ENCODE data around the gene MYO6.
"Not testable (repeated sequence)": the region's sequence is repeated elsewhere in the genome, so short reads cannot be mapped to it uniquely, and the experiment has no call there.

The MYO6 gene

DNA sequence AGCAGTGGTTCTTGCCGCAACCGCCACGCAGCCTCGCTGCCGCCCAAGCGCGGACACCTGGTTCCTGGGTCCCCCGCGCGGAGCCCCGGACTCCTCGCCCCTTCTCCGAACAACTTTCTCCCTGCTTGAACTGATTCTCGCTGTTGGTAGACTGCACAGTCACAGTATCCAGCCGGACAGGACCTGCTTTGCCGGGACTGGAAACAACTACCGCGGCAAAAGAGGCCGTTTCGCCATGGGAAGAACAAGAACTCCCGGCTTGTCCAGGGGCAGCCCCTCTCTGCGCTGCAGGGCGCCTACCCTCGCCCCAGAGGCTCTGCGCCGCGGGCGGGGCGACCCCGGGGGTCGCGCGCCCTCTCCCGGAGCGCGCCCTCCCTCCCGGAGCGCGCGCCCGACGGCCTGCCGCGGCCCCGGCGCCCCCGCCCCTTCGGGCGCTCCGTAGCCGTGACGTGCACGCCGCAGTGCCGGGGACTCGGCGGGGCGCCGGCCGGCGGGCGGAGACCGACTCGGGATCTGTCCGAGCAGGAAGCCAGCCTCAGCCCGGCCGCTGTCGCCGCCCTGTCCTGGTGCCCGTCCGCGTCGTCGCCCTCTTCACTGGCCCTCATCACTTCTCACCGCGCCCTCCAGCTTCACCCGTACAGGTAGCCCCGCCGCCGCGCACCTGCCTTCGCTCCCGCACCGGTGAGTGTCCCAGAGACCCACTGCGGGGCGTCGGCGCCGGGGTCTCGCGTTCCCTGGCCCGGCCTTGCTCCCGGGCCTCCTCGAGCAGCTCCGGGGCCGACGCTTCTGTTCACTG is at the start of gene MYO6:
MYO6 (plus strand) TSS at position 497 of the 796 bp plus-strand sequence. CDS start 68,309 bp downstream, outside the sequence.
- FAIRE-seq: no peak

GRCh38 chr6:75708334-75708733 is 40.7 kb upstream of the MYO6 start:
- not testable (repeated sequence) for FAIRE-seq

GRCh38 chr6:75711173-75711572 is 37.9 kb upstream of the MYO6 start:
- FAIRE-seq: no peak

- FAIRE-seq: no peak
Measured at GRCh38 chr6:75719133-75719532, 29.9 kb upstream of the MYO6 start.

- FAIRE-seq: no peak
Measured at GRCh38 chr6:75723382-75723781, 25.7 kb upstream of the MYO6 start.

DNA sequence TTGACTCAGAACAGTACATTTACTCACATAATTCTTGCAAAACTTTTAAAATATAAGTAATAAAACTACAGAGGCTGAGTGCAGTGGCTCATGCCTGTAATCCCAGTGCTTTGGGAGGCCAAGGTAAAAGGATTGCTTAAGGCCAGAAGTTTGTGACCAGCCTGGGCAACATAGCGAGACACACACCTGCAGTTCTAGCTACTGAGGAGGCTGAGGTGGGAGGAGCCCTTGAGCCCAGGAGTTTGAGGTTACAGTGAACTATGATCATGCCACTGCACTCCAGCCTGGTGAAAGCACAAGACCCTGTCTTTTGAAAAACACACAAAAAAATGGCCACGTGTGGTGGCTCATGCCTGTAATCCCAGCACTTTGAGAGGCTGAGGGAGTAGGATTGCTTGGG is 21.8 kb upstream of the MYO6 start:
- no peak for FAIRE-seq

DNA sequence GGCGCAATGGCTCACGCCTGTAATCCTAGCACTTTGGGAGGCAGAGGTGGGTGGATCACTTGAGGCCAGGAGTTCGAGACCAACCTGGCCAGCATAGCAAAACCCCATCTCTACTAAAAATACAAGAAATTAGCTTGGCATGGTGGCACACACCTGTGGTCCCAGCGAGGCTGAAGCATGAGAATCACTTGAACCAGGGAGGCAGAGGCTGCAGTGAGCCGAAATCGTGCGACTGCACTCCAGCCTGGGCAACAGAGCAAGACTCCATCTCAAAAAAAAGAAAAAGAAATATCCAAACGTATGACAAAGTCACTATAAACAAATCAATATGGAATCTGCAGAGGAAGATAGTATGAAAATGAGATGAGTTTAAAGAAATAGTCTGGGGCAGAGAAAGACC is 18.0 kb upstream of the MYO6 start:
- not testable (repeated sequence) for FAIRE-seq

GRCh38 chr6:75735491-75736186 is 13.4 kb upstream of the MYO6 start:
- no peak for FAIRE-seq

DNA sequence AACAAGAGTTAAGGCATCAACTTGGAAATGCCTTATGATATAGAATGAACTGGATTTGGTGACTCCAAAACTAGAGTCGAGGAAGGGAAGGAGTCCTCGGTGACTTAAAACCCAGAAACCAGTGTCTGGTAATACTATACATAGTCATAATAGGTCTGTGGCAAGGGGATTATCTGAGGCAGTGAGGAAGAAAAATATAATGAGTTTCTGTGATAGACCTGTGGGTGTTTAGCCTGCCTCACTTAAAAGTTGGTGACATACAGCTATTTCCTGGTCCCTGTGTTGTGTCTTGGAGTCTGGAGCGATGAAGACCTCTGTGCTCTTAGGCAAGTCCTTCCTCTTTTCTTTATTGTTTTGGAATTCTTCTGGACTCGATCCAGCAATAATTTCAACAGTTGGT is 5.1 kb upstream of the MYO6 start:
- no peak for FAIRE-seq

DNA sequence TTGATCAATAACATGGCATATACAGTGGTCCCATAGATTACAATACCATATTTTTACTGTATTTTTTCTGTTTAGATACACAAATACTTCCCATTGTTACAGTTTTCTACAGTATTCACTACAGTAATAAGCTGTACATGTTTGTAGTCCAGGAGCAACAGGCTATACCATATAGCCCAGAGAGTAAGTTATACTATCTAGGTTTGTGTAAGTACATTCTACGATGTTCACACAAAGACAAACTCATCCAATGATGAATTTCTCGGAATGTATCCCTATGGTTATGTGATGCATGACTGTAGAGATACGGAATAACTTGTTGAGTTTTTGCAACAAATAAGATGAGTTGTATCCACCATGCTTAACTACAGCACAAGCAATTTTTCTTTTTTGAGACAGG is 3.6 kb upstream of the MYO6 start:
- FAIRE-seq: no peak

DNA sequence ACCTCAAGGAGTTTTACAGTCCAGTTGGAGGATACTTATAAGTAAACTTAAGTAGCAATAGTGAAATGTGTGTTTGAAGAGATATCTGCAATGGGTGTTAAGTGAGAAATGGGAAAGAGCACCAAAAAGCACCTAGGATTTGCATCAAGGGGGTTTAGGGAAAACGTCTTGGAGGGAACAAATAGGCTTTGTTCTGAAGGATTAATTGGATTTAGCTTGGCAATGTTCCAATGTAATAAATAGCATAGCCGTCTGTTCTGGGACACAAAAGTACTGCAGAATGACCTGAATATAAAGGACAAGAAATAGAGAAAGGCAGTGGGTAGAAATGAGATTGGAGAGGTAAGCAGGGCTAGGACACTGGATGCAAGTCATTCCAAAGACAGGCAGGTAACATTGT is 2.8 kb upstream of the MYO6 start:
- FAIRE-seq: no peak

GRCh38 chr6:75747152-75747992 is 1.7 kb upstream of the MYO6 start:
- FAIRE-seq: no peak

- no peak for FAIRE-seq
Measured at GRCh38 chr6:75748003-75748742, 866 bp upstream of the MYO6 start.

GRCh38 chr6:75751443-75751842 is 2.4 kb downstream of the MYO6 start:
- FAIRE-seq: no peak

- no peak for FAIRE-seq
Measured at GRCh38 chr6:75752365-75752764, 3.3 kb downstream of the MYO6 start.

DNA sequence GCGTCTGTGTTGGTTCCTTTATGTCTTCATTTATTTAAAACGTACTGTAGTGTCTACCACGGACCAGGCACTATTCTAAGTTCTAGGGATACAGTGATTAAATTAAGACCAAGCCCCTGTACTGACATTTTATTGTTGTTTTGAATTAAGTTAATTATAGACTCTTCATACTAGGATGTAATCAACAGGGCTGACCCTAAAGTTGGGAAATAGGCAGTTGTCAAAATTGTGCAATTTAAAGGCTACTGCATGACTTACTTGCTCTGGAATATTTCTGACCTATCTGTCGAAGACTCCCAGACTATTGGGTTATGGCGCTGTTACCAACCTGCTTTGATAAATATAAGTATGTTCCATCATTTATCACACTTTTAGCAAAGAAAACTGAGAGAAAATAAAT is 6.7 kb downstream of the MYO6 start:
- no peak for FAIRE-seq

DNA sequence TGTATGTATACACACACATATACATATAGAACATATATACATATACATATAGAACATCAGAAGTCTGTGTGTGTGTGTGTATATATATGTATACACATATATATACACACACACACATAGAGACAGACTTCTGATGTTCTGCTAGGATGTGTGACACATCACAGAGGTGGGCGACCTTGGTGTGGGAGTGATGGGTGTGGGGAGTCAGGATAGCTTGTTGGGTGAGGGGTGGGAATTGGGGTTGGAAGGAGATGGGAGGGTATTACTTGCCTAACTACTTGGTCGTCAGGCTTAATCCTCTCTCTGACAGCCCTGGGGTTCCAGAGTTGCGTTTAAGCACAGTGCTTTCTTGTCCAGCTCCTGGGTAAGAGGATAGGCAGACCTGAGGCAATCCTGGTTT is 8.3 kb downstream of the MYO6 start:
- FAIRE-seq: no peak

- FAIRE-seq: no peak
Measured at GRCh38 chr6:75758061-75758460, 9.0 kb downstream of the MYO6 start.

- FAIRE-seq: no peak
Measured at GRCh38 chr6:75759207-75759606, 10.2 kb downstream of the MYO6 start.

DNA sequence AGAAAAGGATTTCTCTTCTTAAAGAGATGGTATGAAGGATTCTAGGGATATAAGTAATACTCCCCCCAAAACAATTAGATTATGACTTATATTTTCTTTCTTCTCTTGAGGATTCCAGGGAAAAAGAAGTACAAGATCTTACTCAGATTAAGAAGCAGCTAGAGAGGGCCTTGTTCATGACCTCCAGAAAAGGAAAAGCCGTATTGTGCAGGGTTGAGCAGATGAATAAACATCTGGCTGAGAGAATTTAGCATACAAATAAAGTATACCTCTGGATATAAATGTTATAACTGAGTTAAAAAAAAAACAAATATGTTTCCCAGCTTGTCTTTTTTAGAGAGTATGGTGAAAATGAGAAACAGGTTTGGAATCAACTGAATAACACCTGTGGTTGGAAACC is 11.3 kb downstream of the MYO6 start:
- FAIRE-seq: no peak

DNA sequence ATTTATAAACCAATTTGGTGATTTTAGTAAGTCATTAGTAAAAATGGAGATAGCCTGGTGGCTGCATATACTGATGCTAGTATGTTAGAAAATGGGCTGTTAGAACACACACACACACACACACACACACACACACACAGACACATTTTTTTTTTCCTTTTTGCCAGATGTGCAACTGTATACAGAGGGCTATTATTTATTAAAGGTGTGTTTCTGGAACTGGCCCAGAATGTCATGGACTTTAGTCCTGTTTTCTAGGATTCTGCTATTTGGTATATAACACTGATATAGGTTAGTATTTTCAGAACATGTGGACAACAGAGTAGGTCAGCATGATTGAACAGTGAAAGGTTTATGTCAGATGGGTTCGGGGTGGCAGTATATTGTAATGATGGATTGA is 12.4 kb downstream of the MYO6 start:
- FAIRE-seq: no peak

DNA sequence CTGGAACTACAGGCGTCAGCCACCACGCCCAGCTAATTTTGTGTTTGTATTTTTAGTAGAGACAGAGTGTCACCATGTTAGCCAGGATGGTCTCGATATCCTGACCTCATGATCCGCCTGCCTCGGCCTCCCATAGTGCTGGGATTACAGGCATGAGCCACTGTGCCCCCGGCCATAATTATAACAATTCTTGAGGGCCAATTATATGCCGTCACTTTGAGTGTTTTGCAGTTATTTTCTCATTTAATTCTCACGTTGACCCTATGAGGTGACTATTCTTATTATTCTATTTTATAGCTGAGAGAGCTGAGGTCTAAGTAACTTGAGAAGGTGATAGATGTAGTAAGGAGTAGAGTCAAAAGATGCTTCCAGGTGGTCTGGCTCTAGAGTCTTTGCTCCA is 13.0 kb downstream of the MYO6 start:
- no peak for FAIRE-seq

DNA sequence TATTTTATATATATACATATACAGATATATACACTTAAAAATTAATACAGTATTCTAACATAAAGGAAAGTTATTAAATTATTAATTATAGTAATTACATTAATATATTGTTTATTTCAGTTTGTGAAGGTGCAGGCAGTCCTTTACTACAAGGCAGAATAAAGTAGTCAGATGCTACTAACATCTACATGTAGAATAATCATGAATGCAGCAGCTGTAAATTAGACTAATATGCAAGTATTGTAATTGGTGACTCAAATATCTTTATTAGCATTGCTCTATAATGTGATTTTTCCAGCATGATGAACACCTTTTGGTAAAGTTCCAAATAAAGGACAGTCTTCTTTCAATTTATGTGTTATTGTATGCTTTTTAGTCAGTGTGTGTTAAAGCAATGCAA is 17.3 kb downstream of the MYO6 start:
- no peak for FAIRE-seq
